ENCODE results near the gene PCYT1A.
"Not testable (repeated sequence)": the region's sequence is repeated elsewhere in the genome, so short reads cannot be mapped to it uniquely, and the experiment has no call there.

The PCYT1A gene

DNA sequence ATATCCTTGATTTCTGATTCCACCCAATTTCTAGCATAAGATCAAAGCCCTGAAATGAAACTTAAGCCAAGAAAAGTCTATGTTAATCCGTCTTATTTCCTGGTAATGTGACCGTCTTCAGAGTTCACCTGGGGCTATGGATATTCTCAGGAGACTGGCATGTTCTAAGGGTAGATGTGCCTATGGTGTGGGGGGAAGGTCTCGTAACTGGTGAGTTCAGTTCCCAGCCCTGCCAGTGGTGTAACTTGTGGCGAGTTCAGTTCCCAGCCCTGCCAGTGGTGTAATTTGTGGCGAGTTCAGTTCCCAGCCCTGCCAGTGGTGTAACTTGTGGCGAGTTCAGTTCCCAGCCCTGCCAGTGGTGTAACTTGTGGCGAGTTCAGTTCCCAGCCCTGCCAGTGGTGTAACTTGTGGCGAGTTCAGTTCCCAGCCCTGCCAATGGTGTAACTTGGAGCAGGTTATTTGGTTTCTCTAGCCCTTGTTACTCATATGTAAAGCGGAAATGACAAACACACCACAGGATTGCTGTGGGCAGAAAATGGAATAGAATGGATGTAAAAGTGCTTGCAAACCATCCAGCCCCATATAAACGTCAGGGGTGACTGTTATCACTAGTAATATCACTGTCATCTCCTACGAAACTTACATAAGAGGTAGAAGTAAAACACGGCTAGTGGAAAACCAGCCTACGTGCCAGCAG, 40.8 kb downstream of the PCYT1A start:
- TF ChIP-seq, protein P1, sequence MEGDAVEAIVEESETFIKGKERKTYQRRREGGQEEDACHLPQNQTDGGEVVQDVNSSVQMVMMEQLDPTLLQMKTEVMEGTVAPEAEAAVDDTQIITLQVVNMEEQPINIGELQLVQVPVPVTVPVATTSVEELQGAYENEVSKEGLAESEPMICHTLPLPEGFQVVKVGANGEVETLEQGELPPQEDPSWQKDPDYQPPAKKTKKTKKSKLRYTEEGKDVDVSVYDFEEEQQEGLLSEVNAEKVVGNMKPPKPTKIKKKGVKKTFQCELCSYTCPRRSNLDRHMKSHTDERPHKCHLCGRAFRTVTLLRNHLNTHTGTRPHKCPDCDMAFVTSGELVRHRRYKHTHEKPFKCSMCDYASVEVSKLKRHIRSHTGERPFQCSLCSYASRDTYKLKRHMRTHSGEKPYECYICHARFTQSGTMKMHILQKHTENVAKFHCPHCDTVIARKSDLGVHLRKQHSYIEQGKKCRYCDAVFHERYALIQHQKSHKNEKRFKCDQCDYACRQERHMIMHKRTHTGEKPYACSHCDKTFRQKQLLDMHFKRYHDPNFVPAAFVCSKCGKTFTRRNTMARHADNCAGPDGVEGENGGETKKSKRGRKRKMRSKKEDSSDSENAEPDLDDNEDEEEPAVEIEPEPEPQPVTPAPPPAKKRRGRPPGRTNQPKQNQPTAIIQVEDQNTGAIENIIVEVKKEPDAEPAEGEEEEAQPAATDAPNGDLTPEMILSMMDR (IDR thresholded peaks at IDR 0.05; ENCODE audit: extremely low read depth, missing control alignments), result no peak
- no peak for DNase-seq (ENCODE audit: low spot score)

DNA sequence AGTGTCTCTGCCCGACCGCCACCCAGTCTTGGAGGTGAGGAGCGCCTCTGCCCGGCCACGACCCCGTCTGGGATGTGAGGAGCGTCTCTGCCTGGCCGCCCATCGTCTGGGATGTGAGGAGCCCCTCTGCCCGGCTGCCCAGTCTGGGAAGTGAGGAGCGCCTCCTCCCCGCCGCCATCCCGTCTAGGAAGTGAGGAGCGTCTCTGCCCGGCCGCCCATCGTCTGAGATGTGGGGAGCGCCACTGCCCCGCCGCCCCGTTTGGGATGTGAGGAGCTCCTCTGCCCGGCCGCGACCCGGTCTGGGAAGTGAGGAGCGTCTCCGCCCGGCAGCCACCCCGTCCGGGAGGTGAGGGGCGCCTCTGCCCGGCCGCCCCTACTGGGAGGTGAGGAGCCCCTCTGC, 43.4 kb downstream of the PCYT1A start:
- DNase-seq (ENCODE audit: low spot score), result not testable (repeated sequence)

DNA sequence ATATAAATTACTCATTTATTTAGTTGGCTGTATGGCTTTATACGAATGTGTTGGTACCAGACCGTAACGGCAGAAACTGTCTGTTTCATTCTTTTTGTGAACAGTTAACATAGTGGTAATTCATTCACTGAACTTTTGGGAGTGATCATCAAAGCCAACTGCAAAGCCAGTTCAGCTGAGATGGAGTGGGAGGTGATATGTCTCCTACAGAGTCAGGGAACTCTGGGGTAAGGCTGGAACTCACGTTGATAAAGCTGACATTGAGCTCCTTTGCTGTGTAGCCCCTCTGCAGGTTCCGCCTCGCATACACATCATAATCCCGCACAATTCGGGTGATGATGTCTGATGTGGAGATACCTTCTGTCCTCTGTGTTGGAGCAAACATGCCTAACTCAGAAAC, 45.8 kb downstream of the PCYT1A start:
- DNase-seq (ENCODE audit: low spot score), result no peak
- TF ChIP-seq, protein P1 (IDR thresholded peaks at IDR 0.05; ENCODE audit: extremely low read depth, missing control alignments), result no peak

DNA sequence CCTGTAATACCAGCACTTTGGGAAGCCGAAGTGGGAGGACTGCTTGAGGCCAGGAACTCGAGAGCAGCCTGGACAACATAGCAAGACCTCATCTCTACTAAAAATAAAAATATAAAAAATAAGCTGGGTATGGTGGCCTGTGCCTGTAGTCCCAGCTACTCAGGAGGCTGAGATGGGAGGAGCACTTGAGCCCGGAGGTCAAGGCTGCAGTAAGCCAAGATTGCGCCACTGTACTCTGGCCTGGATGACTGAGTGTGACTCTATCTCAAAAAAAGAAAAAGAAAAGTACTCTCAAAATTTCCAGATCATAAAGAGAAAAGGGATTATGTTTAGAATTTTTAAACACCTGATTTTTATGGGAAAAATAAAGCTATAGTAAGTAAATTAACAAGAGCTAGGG, 47.1 kb downstream of the PCYT1A start:
- TF ChIP-seq, protein P1 (IDR thresholded peaks at IDR 0.05; ENCODE audit: extremely low read depth, missing control alignments), result no peak
- no peak for DNase-seq (ENCODE audit: low spot score)

DNA sequence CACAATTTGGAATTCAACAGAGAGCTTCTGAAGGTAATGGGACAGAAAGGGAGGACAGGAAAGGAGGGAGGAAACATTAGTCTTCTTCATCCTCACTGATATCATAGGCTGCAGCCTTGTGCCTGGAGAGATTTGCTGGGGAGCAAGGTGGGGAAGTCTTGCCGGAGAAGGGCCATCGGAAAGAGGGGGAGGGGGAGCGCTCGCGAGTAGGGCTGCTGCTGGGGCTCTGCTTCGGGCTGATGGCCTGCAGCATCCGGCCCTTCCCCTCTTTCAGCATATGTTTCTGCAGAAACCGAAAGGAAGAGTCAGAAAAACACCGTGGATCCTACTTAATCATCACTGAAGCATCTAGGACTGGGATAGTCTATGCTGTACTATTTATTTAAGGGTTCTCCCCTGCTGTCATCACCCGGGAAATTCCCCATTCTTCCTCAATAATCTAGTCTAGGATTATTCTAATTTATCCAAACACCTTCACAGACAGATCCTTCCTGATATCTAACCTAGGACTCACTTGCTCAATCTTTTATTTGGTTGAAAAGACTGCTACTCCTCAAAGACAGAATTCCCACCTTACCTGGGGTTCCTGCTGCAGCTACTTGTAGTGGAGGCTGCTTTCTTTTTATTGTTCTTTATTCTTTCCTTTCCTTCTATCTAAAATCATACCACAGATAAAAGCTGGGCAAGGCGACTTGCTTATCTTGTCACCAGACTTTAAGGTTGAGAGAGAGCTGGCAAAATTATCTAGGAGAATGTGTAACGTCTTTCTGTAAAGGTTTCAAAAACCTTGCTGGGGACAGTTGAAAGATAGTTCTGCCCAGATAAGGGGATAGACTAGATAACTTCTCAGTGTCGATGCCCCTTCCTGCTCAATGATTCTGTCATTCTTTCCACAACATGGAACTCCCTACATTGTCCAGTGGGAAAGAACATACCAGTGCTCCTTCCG, 48.6 kb downstream of the PCYT1A start:
- no peak for DNase-seq (ENCODE audit: low spot score)
- TF ChIP-seq, protein P1 (IDR thresholded peaks at IDR 0.05; ENCODE audit: extremely low read depth, missing control alignments), result no peak

DNA sequence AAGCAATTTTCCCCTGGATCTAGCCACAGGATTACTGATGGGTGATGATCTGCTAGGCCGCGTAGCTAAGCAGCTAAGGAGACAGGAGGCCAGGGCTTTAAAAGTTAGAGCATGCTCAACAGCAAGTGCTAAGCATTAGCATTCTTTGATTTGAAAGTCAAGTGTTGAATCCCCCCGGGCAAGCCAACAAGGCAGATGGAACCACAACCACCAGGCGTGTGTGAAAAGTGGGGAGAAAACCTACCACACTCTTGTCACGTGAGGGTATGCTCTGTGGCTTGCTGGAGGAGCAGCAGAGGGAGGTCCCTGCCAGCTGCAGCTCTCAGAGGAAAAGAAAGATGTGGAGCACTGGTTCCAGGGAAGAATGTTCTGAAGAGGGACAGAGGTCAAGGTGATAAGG, 50.3 kb downstream of the PCYT1A start:
- TF ChIP-seq, protein P1 (IDR thresholded peaks at IDR 0.05; ENCODE audit: extremely low read depth, missing control alignments), result no peak
- no peak for DNase-seq (ENCODE audit: low spot score)

DNA sequence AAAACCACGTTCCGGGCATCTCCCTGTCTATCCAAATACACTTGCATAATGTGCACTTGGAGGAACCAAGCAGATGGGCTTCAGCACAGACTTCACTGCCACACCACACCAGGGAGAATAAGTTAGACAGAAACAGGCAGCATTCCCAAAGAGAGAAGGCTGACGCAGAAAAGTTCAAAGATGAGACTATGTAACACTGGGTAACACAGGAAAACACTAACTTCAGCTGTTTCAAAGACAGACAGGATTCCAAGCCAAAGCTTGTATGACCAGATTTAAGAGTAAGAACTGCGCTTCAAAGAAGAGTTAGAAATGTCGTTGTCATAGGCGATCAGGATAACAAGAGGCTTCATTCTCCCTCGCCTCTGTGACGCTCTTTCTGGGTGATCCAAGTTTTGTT, 51.3 kb downstream of the PCYT1A start:
- TF ChIP-seq, protein P1 (IDR thresholded peaks at IDR 0.05; ENCODE audit: extremely low read depth, missing control alignments), result no peak
- DNase-seq (ENCODE audit: low spot score), result no peak

All from GM20000 (cell line).